IPS DF 4.7 (cell line): Measurements from ENCODE around the gene TAB2.
"Not testable (repeated sequence)": the region's sequence is repeated elsewhere in the genome, so short reads cannot be mapped to it uniquely, and the experiment has no call there.

Experiments used
- DNase-seq: peaks from one replicate; pipeline ENCODE4 v3.0.0-alpha.2; 2013; ENCODE audit warnings: low spot score; ENCODE audit errors: extremely low read depth

Gene TAB2

GRCh38 chr6:149457316-149457884 lies 139.9 kb downstream of the TAB2 start:
- no peak for DNase-seq

GRCh38 chr6:149458196-149458595 lies 140.7 kb downstream of the TAB2 start:
- DNase-seq: no peak

GRCh38 chr6:149458806-149459205 lies 141.3 kb downstream of the TAB2 start:
- no peak for DNase-seq

- no peak for DNase-seq
Measured at GRCh38 chr6:149459761-149460160, 142.2 kb downstream of the TAB2 start.

- not testable (repeated sequence) for DNase-seq
Measured at GRCh38 chr6:149460249-149460648, 142.7 kb downstream of the TAB2 start.
